Glutamatergic neuron (in vitro differentiated cells): ENCODE measurements around the gene EID2B. TPM values are rescaled to one million over a fixed set of nuclear protein-coding genes. Genes with fewer than 3 reads are reported as not detected.
A peak's percentile ranks its signal among the peaks of the same experiment; 100 is the strongest.

ENCODE experiments used
- DNase-seq: peaks from one replicate; pipeline ENCODE4 v3.0.0; 2022
- H3K27ac Mint-ChIP-seq: one replicate; pipeline ENCODE4 v1.8.0; 2020; ENCODE audit warnings: mild to moderate bottlenecking, mixed read lengths, inconsistent platforms; ENCODE audit not compliant: unreplicated experiment
- H3K27me3 Mint-ChIP-seq: one replicate; pipeline ENCODE4 v1.8.0; 2020; ENCODE audit warnings: mild to moderate bottlenecking, moderate library complexity, mixed read lengths, inconsistent platforms; ENCODE audit not compliant: unreplicated experiment
- H3K36me3 Mint-ChIP-seq: one replicate; pipeline ENCODE4 v1.8.0; 2020; ENCODE audit warnings: mild to moderate bottlenecking, mixed read lengths, inconsistent platforms; ENCODE audit not compliant: unreplicated experiment
- H3K4me1 Mint-ChIP-seq: one replicate; pipeline ENCODE4 v1.8.0; 2020; ENCODE audit warnings: mild to moderate bottlenecking, low read depth, mixed read lengths, inconsistent platforms; ENCODE audit not compliant: unreplicated experiment
- H3K4me3 Mint-ChIP-seq: one replicate; pipeline ENCODE4 v1.8.0; 2020; ENCODE audit warnings: mild to moderate bottlenecking, mixed read lengths, inconsistent platforms; ENCODE audit not compliant: unreplicated experiment
- H3K9me3 Mint-ChIP-seq: one replicate; pipeline ENCODE4 v1.8.0; 2020; ENCODE audit warnings: mild to moderate bottlenecking, moderate library complexity, mixed read lengths, inconsistent platforms; ENCODE audit not compliant: unreplicated experiment
- CTCF ChIP-seq: fragments of 200-600 bp; sonication (generic); IDR thresholded peaks from one replicate; pipeline ENCODE4 v1.5.0; 2021; ENCODE audit not compliant: partially characterized antibody, unreplicated experiment
- total RNA-seq: library from RNA; stranded (reverse); fragmentation: NEBNext Ultra II Directional; extraction: Animal tissue kit (Norgen Biotek cat#: 25700); gene quantifications from one replicate; pipeline ENCODE4 v1.2.1, GENCODE V29; 2021; ENCODE audit not compliant: unreplicated experiment

EID2B gene
- total RNA-seq, 1 donor from 2014 or later = 7.6 TPM

GRCh38 chr19:39533003-39533512 is 406 bp upstream of the EID2B start:
- DNase-seq = no peak
- Mint-ChIP-seq H3K27me3 (no peaks in the 10 kb centered on the region), H3K4me3 (peak overlapping the region; percentile 97), H3K4me1 (peaks cover 2% of the 10 kb centered on the region), H3K27ac (no peak overlapping the region), H3K36me3 (no peaks in the 10 kb centered on the region), H3K9me3 (peaks cover 7% of the 10 kb centered on the region)
- peak; percentile 39 for TF ChIP-seq CTCF

GRCh38 chr19:39531834-39532232 is 819 bp downstream of the EID2B start:
- no peak for DNase-seq
- Mint-ChIP-seq H3K4me1 (peaks cover 2% of the 10 kb centered on the region), H3K36me3 (no peaks in the 10 kb centered on the region), H3K27ac (peak overlapping the region; percentile 97), H3K4me3 (peak overlapping the region; percentile 97), H3K27me3 (no peaks in the 10 kb centered on the region), H3K9me3 (peaks cover 7% of the 10 kb centered on the region)
- no peak for TF ChIP-seq CTCF

GRCh38 chr19:39525205-39525604 is 7.4 kb downstream of the EID2B start:
- Mint-ChIP-seq H3K27ac (peak overlapping the region; percentile 88), H3K4me3 (no peak overlapping the region), H3K9me3 (peaks cover 5% of the 10 kb centered on the region)

GRCh38 chr19:39524495-39524894 is 8.2 kb downstream of the EID2B start:
- TF ChIP-seq CTCF = no peak
- Mint-ChIP-seq H3K27me3 (no peaks in the 10 kb centered on the region), H3K36me3 (no peaks in the 10 kb centered on the region), H3K27ac (peak overlapping the region; percentile 88), H3K9me3 (peaks cover 5% of the 10 kb centered on the region), H3K4me1 (peaks cover 4% of the 10 kb centered on the region), H3K4me3 (peak overlapping the region; percentile 46)
- peak; percentile 54 for DNase-seq

More at GRCh38 chr19:39525205-39525604, 7.4 kb downstream of the EID2B start:
- no peaks in the 10 kb centered on the region for H3K27me3 Mint-ChIP-seq
- TF ChIP-seq CTCF = no peak
- no peak for DNase-seq
- H3K4me1 Mint-ChIP-seq = peaks cover 4% of the 10 kb centered on the region
- no peaks in the 10 kb centered on the region for H3K36me3 Mint-ChIP-seq

GRCh38 chr19:39520541-39521484 is 11.8 kb downstream of the EID2B start:
- H3K27ac Mint-ChIP-seq = no peak overlapping the region
- TF ChIP-seq CTCF = no peak
- no peak overlapping the region for H3K4me3 Mint-ChIP-seq
- DNase-seq = no peak
- H3K9me3 Mint-ChIP-seq = peaks cover 21% of the 10 kb centered on the region
- H3K4me1 Mint-ChIP-seq = peaks cover 19% of the 10 kb centered on the region
- H3K27me3 Mint-ChIP-seq = peaks cover 16% of the 10 kb centered on the region
- peaks cover 5% of the 10 kb centered on the region for H3K36me3 Mint-ChIP-seq
